HCT116 (cell line): ENCODE data around the gene PKP2. TPM values are rescaled to one million over a fixed set of nuclear protein-coding genes. Genes with fewer than 3 reads are reported as not detected.

Source experiments
- ATAC-seq: fragments of 200-7000 bp; cut with Tn5 transposase; 2 replicates; pipeline ENCODE4 v1.9.1; 2020; ENCODE audit warnings: mild to moderate bottlenecking, moderate library complexity
- BruUV-seq: library from RNA; stranded (reverse); fragments of 400-500 nt; replicated peaks from 2 replicates; lab custom pipeline; 2021; lab: Mats Ljungman, UMichigan
- CTCF ChIA-PET: fragments of 300-600 bp; sonication (Branson Sonifier 250); formaldehyde crosslinking; loops from one replicate; lab custom pipeline; 2021; ENCODE audit warnings: antibody characterized with exemption; lab: Charles Lee
- POLR2A ChIA-PET: fragments of 300-600, 350-600 bp; sonication (Branson Sonifier 250); formaldehyde crosslinking; loops from one replicate; lab custom pipeline; 2021; ENCODE audit warnings: antibody characterized with exemption; lab: Charles Lee
- RAD21 ChIA-PET, 2 experiments: fragments of 300-600 bp; sonication (Branson Sonifier 250); formaldehyde crosslinking; loops; one replicate each; lab custom pipeline; 2023; ENCODE audit warnings: low total read pairs in 2 of 2; ENCODE audit not compliant: uncharacterized antibody in 2 of 2, unreplicated experiment in 2 of 2, low non-redundant PET in 1 of 2; lab: Charles Lee
- DNase-seq: peaks from one replicate; pipeline ENCODE4 v3.0.0-alpha.2; 2010; ENCODE audit warnings: low read depth, low spot score
- H2AFZ ChIP-seq: fragments of 200-600 bp; shearing (Covaris generic), sonication (generic); 2 replicates; pipeline ENCODE4 v1.6.1; 2017; ENCODE audit warnings: low read depth, mixed run types, mixed read lengths, antibody characterized with exemption, low read length; ENCODE audit not compliant: poor library complexity, severe bottlenecking
- H3K27ac ChIP-seq: 2 replicates; pipeline ENCODE4 v1.5.1; 2012; ENCODE audit warnings: low read depth, low read length
- H3K27me3 ChIP-seq: fragments of 200-600 bp; sonication (generic); 2 replicates; pipeline ENCODE4 v1.6.1; 2016; ENCODE audit warnings: mixed run types, low read length, mixed read lengths; ENCODE audit not compliant: insufficient read depth
- H3K36me3 ChIP-seq, 2 experiments: fragments of 200-500 bp in 1 of 2; fragments of 200-600 bp in 1 of 2; sonication (Bioruptor generic) in 1 of 2; sonication (generic) in 1 of 2; 2 replicates each; pipeline versions ENCODE4 v1.5.1 to v1.6.1; 2014 to 2016; ENCODE audit warnings: low read length in 2 of 2, inconsistent platforms in 1 of 2, mixed read lengths in 1 of 2, mixed run types in 1 of 2; ENCODE audit not compliant: insufficient read depth in 2 of 2, control insufficient read depth in 1 of 2
- H3K4me1 ChIP-seq, 2 experiments: fragments of 200-600 bp in 1 of 2; sonication (generic) in 1 of 2; 2 replicates each; pipeline versions ENCODE4 v1.5.1 to v1.6.1; 2012 to 2017; ENCODE audit warnings: low read length in 2 of 2, inconsistent platforms in 1 of 2, mild to moderate bottlenecking in 1 of 2, mixed read lengths in 1 of 2, mixed run types in 1 of 2, moderate library complexity in 1 of 2; ENCODE audit not compliant: insufficient read depth in 2 of 2, control insufficient read depth in 1 of 2
- H3K4me2 ChIP-seq: fragments of 200-600 bp; sonication (generic); 2 replicates; pipeline ENCODE4 v1.6.1; 2017; ENCODE audit warnings: mixed run types, low read length, mixed read lengths
- H3K4me3 ChIP-seq, 2 experiments: fragments of 200-600 bp in 1 of 2; sonication (generic) in 1 of 2; replicated peaks in 1 of 2; 2 replicates each; pipeline ENCODE4 v1.5.1; 2011 to 2016; ENCODE audit warnings: low read length in 2 of 2, control low read depth in 1 of 2, low read depth in 1 of 2, mild to moderate bottlenecking in 1 of 2, mixed read lengths in 1 of 2, mixed run types in 1 of 2
- H3K79me2 ChIP-seq: fragments of 200-600 bp; sonication (generic); 2 replicates; pipeline ENCODE4 v1.6.1; 2017; ENCODE audit warnings: mild to moderate bottlenecking, mixed run types, low read length, moderate library complexity, mixed read lengths; ENCODE audit not compliant: insufficient read depth
- H3K9ac ChIP-seq: fragments of 200-600 bp; sonication (generic); 2 replicates; pipeline ENCODE4 v1.6.1; 2016; ENCODE audit warnings: low read length, mixed read lengths
- H3K9me2 ChIP-seq: fragments of 200-600 bp; sonication (generic), shearing (Covaris generic); 2 replicates; pipeline ENCODE4 v1.6.1; 2017; ENCODE audit warnings: mixed run types, mild to moderate bottlenecking, moderate library complexity; ENCODE audit not compliant: insufficient read depth
- H3K9me3 ChIP-seq, 2 experiments: fragments of 200-500 bp in 1 of 2; fragments of 200-600 bp in 1 of 2; sonication (Bioruptor generic) in 1 of 2; sonication (generic) in 1 of 2; 2 replicates each; pipeline ENCODE4 v1.6.1; 2014 to 2017; ENCODE audit warnings: low read length in 2 of 2, mixed read lengths in 2 of 2, inconsistent platforms in 1 of 2, low read depth in 1 of 2, mild to moderate bottlenecking in 1 of 2, mixed run types in 1 of 2, moderate library complexity in 1 of 2; ENCODE audit not compliant: control insufficient read depth in 1 of 2, insufficient read depth in 1 of 2
- H4K20me1 ChIP-seq: fragments of 200-600 bp; sonication (generic), shearing (Covaris generic); 2 replicates; pipeline ENCODE4 v1.6.1; 2017; ENCODE audit warnings: mixed run types, mild to moderate bottlenecking, moderate library complexity; ENCODE audit not compliant: insufficient read depth
- CBX3 ChIP-seq: IDR thresholded peaks from 2 replicates; pipeline ENCODE4 v1.6.1; 2012; ENCODE audit warnings: low read depth
- CEBPB ChIP-seq: IDR thresholded peaks from 2 replicates; pipeline ENCODE4 v1.6.1; 2012; ENCODE audit warnings: low read depth
- EZH2 ChIP-seq: fragments of 200-600 bp; sonication (generic); IDR thresholded peaks from 2 replicates; pipeline ENCODE4 v1.6.1; 2017; ENCODE audit warnings: antibody characterized with exemption, mixed run types
- EZH2phosphoT487 ChIP-seq: fragments of 200-600 bp; IDR thresholded peaks from 2 replicates; pipeline ENCODE4 v1.6.1; 2018; ENCODE audit warnings: antibody characterized with exemption, borderline replicate concordance
- JUND ChIP-seq: IDR thresholded peaks from 2 replicates; pipeline ENCODE4 v1.6.1; 2012
- POLR2A ChIP-seq: IDR thresholded peaks from 2 replicates; pipeline ENCODE4 v1.7.0; 2011; ENCODE audit warnings: borderline replicate concordance; ENCODE audit not compliant: insufficient read depth, insufficient read length; ENCODE audit errors: extremely low read depth
- POLR2AphosphoS5 ChIP-seq: IDR thresholded peaks from 2 replicates; pipeline ENCODE4 v1.6.1; 2011; ENCODE audit warnings: mild to moderate bottlenecking, low read depth, low read length, moderate library complexity
- RAD21 ChIP-seq: IDR thresholded peaks from 2 replicates; pipeline ENCODE4 v1.6.1; 2012; ENCODE audit warnings: low read depth, mild to moderate bottlenecking
- SP1 ChIP-seq: IDR thresholded peaks from 2 replicates; pipeline ENCODE4 v1.6.1; 2012; ENCODE audit warnings: low read depth
- TCF7L2 ChIP-seq: IDR thresholded peaks from 2 replicates; pipeline ENCODE4 v1.7.0; 2011; ENCODE audit warnings: borderline replicate concordance, inconsistent platforms; ENCODE audit not compliant: insufficient read depth, insufficient read length; ENCODE audit errors: extremely low read depth
- YY1 ChIP-seq: IDR thresholded peaks from 2 replicates; pipeline ENCODE4 v1.6.1; 2011; ENCODE audit warnings: low read length, low read depth, moderate library complexity, mild to moderate bottlenecking; ENCODE audit not compliant: insufficient replicate concordance; ENCODE audit errors: extremely low read depth
- ZFX ChIP-seq: fragments of 450-650 bp; IDR thresholded peaks from 2 replicates; pipeline ENCODE4 v1.6.1; 2017
- intact Hi-C: fragments of 100-400 bp; cut with micrococcal nuclease; formaldehyde crosslinking; loops from 2 replicates; pipeline ENCODE4 v1.10.0; 2022
- total RNA-seq: library from RNA; stranded (reverse); gene quantifications from one replicate; pipeline ENCODE4 v1.2.1, GENCODE V29; 2021; ENCODE audit not compliant: unreplicated experiment
- TF ChIP-seq, protein P1 (sequence below): IDR thresholded peaks from 2 replicates; pipeline ENCODE4 v1.6.1; 2011; ENCODE audit warnings: mild to moderate bottlenecking, low read length, moderate library complexity; ENCODE audit not compliant: insufficient replicate concordance; ENCODE audit errors: extremely low read depth
- TF ChIP-seq, protein P2 (sequence below): IDR thresholded peaks from 2 replicates; pipeline ENCODE4 v1.6.1; 2012
- TF ChIP-seq, protein P3 (sequence below), 3 experiments: fragments of 200-600 bp in 1 of 3; sonication (generic) in 1 of 3; IDR thresholded peaks in 2 of 3; conservative IDR thresholded peaks in 1 of 3; 2 replicates each; pipeline ENCODE4 v1.5.1; 2012 to 2017; ENCODE audit warnings: low read depth in 2 of 3, low read length in 2 of 3, antibody characterized with exemption in 1 of 3, borderline replicate concordance in 1 of 3, control low read depth in 1 of 3, mild to moderate bottlenecking in 1 of 3, mixed read lengths in 1 of 3, mixed run types in 1 of 3, moderate library complexity in 1 of 3; ENCODE audit not compliant: insufficient read depth in 1 of 3

Gene PKP2
- total RNA-seq, 1 experiment from 2014 or later = 21.5 TPM

DNA sequence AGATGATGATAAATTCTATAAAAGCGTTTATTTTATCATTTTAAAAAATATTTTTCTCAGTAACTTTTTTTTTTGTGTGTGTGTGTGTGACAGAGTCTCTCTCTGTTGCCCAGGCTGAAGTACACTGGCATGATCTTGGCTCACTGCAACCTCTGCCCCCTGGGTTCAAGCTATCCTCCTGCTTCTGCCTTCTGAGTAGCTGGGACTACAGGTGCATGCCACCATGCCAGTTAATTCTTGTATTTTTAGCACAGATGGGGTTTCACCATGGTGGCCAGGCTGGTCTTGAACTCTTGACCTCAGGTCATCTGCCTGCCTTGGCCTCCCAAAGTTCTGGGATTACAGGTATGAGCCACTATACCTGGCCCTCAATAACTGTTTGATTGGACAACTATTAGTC lies 37.2 kb downstream of the PKP2 start:
- Histone ChIP-seq H3K27me3 (no peaks in the 10 kb centered on the region), H3K36me3 (no peaks in the 10 kb centered on the region), H3K4me1 (no peaks in the 10 kb centered on the region), H3K27ac (no peak overlapping the region), H3K9ac (no peak overlapping the region), H3K4me2 (no peak overlapping the region), H2AFZ (no peak overlapping the region), H4K20me1 (no peaks in the 10 kb centered on the region), H3K9me2 (no peaks in the 10 kb centered on the region), H3K79me2 (no peaks in the 10 kb centered on the region), H3K9me3 (no peaks in the 10 kb centered on the region), H3K4me3 (no peak overlapping the region)
- BruUV-seq = no TSS peak
- TF ChIP-seq, protein P1, sequence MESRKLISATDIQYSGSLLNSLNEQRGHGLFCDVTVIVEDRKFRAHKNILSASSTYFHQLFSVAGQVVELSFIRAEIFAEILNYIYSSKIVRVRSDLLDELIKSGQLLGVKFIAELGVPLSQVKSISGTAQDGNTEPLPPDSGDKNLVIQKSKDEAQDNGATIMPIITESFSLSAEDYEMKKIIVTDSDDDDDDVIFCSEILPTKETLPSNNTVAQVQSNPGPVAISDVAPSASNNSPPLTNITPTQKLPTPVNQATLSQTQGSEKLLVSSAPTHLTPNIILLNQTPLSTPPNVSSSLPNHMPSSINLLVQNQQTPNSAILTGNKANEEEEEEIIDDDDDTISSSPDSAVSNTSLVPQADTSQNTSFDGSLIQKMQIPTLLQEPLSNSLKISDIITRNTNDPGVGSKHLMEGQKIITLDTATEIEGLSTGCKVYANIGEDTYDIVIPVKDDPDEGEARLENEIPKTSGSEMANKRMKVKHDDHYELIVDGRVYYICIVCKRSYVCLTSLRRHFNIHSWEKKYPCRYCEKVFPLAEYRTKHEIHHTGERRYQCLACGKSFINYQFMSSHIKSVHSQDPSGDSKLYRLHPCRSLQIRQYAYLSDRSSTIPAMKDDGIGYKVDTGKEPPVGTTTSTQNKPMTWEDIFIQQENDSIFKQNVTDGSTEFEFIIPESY = no peak
- TF ChIP-seq YY1 (no peak), SP1 (no peak), JUND (no peak), RAD21 (no peak), CEBPB (no peak), CBX3 (no peak), EZH2 (no peak), TCF7L2 (no peak), ZFX (no peak), POLR2A (no peak), EZH2phosphoT487 (no peak), POLR2AphosphoS5 (no peak)
- TF ChIP-seq, protein P2, sequence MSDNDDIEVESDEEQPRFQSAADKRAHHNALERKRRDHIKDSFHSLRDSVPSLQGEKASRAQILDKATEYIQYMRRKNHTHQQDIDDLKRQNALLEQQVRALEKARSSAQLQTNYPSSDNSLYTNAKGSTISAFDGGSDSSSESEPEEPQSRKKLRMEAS = no peak
- TF ChIP-seq, protein P3, sequence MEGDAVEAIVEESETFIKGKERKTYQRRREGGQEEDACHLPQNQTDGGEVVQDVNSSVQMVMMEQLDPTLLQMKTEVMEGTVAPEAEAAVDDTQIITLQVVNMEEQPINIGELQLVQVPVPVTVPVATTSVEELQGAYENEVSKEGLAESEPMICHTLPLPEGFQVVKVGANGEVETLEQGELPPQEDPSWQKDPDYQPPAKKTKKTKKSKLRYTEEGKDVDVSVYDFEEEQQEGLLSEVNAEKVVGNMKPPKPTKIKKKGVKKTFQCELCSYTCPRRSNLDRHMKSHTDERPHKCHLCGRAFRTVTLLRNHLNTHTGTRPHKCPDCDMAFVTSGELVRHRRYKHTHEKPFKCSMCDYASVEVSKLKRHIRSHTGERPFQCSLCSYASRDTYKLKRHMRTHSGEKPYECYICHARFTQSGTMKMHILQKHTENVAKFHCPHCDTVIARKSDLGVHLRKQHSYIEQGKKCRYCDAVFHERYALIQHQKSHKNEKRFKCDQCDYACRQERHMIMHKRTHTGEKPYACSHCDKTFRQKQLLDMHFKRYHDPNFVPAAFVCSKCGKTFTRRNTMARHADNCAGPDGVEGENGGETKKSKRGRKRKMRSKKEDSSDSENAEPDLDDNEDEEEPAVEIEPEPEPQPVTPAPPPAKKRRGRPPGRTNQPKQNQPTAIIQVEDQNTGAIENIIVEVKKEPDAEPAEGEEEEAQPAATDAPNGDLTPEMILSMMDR (IDR thresholded peaks at IDR 0.05 in 2 of 3, conservative IDR thresholded peaks at IDR 0.05 in 1 of 3; ENCODE audit: borderline replicate concordance in 1 of 3, insufficient read depth in 1 of 3, low read depth in 2 of 3, low read length in 2 of 3) = no peak
- no peak for DNase-seq
- intact Hi-C loops = no loop called here
- ChIA-PET POLR2A (no interaction called here), CTCF (no interaction called here), RAD21 (no interaction called here)
- ATAC-seq = no peak
